CD14-positive monocyte (primary cell): ENCODE measurements around the gene ZNF579. TPM values are rescaled to one million over a fixed set of nuclear protein-coding genes. Genes with fewer than 3 reads are reported as not detected.
A peak's percentile ranks its signal among the peaks of the same experiment; 100 is the strongest.

Experiments used
- DNase-seq, 3 donors: peaks; one replicate each; pipeline ENCODE4 v3.0.0-alpha.2; 2011 to 2022
- H2AFZ ChIP-seq: 2 replicates; pipeline ENCODE4 v1.6.0; 2012; ENCODE audit warnings: mild to moderate bottlenecking, low read depth, low read length, inconsistent platforms; ENCODE audit not compliant: insufficient read depth, poor library complexity, severe bottlenecking
- H3K27ac ChIP-seq, 2 donors: 1 replicate in 1 of 2; 2 replicates in 1 of 2; pipeline ENCODE4 v1.5.1; 2012 to 2013; ENCODE audit warnings: low read length in 2 of 2, control low read depth in 1 of 2, inconsistent platforms in 1 of 2, low read depth in 1 of 2, mild to moderate bottlenecking in 1 of 2
- H3K27me3 ChIP-seq, 2 donors: one replicate each; pipeline versions ENCODE4 v1.6.0 to v1.6.1; 2011 to 2013; ENCODE audit warnings: low read length in 2 of 2; ENCODE audit not compliant: control insufficient read depth in 2 of 2, insufficient read depth in 2 of 2
- H3K36me3 ChIP-seq, 2 donors: replicated peaks in 1 of 2; 1 replicate in 1 of 2; 2 replicates in 1 of 2; pipeline versions ENCODE4 v1.5.1 to v1.6.1; 2012 to 2013; ENCODE audit warnings: low read length in 2 of 2, control low read depth in 1 of 2, inconsistent platforms in 1 of 2, mild to moderate bottlenecking in 1 of 2; ENCODE audit not compliant: insufficient read depth in 2 of 2, control insufficient read depth in 1 of 2
- H3K4me1 ChIP-seq, 2 donors: 1 replicate in 1 of 2; 2 replicates in 1 of 2; pipeline versions ENCODE4 v1.5.1 to v1.6.1; 2012 to 2013; ENCODE audit warnings: low read length in 2 of 2, control low read depth in 1 of 2, inconsistent platforms in 1 of 2, mild to moderate bottlenecking in 1 of 2, moderate library complexity in 1 of 2; ENCODE audit not compliant: insufficient read depth in 2 of 2, control insufficient read depth in 1 of 2
- H3K4me2 ChIP-seq: replicated peaks from 2 replicates; pipeline ENCODE3; 2012; ENCODE audit warnings: low read length, moderate library complexity, mild to moderate bottlenecking; ENCODE audit not compliant: poor library complexity, severe bottlenecking; ENCODE audit errors: extremely low read depth
- H3K4me3 ChIP-seq, 3 experiments: fragments of 200-600 bp in 1 of 3; sonication (generic) in 1 of 3; replicated peaks in 1 of 3; 1 replicate in 2 of 3; 2 replicates in 1 of 3; pipeline ENCODE4 v1.5.1; 2011 to 2013; ENCODE audit warnings: low read length in 3 of 3, mild to moderate bottlenecking in 3 of 3, control low read depth in 2 of 3, low read depth in 2 of 3, inconsistent platforms in 1 of 3, moderate library complexity in 1 of 3
- H3K79me2 ChIP-seq: 2 replicates; pipeline ENCODE4 v1.6.0; 2012; ENCODE audit warnings: mild to moderate bottlenecking, control low read depth, inconsistent platforms, low read length, moderate library complexity; ENCODE audit not compliant: insufficient read depth
- H3K9ac ChIP-seq: 2 replicates; pipeline ENCODE4 v1.6.0; 2017; ENCODE audit warnings: low read length, mild to moderate bottlenecking; ENCODE audit not compliant: insufficient read depth, poor library complexity, severe bottlenecking
- H3K9me3 ChIP-seq, 2 donors: replicated peaks in 1 of 2; 1 replicate in 1 of 2; 2 replicates in 1 of 2; pipeline versions ENCODE4 v1.5.1 to v1.6.1; 2012 to 2013; ENCODE audit warnings: low read length in 2 of 2, control low read depth in 1 of 2; ENCODE audit not compliant: control insufficient read depth in 1 of 2, insufficient read depth in 1 of 2
- H4K20me1 ChIP-seq: 2 replicates; pipeline ENCODE4 v1.6.0; 2012; ENCODE audit warnings: mild to moderate bottlenecking, low read length, control low read depth, moderate library complexity; ENCODE audit not compliant: insufficient read depth
- H3K27ac Mint-ChIP-seq, 7 donors: one replicate each; pipeline ENCODE4 v1.8.0; 2020; ENCODE audit warnings: mild to moderate bottlenecking in 7 of 7, mixed read lengths in 7 of 7, moderate library complexity in 6 of 7, inconsistent platforms in 2 of 7
- H3K27me3 Mint-ChIP-seq, 3 donors: one replicate each; pipeline ENCODE4 v1.8.0; 2021 to 2022; ENCODE audit warnings: low read depth in 3 of 3, mild to moderate bottlenecking in 3 of 3, mixed read lengths in 3 of 3, moderate library complexity in 3 of 3, inconsistent platforms in 1 of 3
- H3K36me3 Mint-ChIP-seq, 2 donors: one replicate each; pipeline ENCODE4 v1.8.0; 2020; ENCODE audit warnings: mixed read lengths in 2 of 2, inconsistent platforms in 1 of 2, mild to moderate bottlenecking in 1 of 2
- H3K4me1 Mint-ChIP-seq: one replicate; pipeline ENCODE4 v1.8.0; 2020; ENCODE audit warnings: mild to moderate bottlenecking, mixed read lengths
- H3K4me3 Mint-ChIP-seq, 2 donors: one replicate each; pipeline ENCODE4 v1.8.0; 2020; ENCODE audit warnings: mild to moderate bottlenecking in 2 of 2, mixed read lengths in 2 of 2, moderate library complexity in 1 of 2
- H3K9me3 Mint-ChIP-seq, 7 donors: one replicate each; pipeline ENCODE4 v1.8.0; 2020 to 2022; ENCODE audit warnings: mixed read lengths in 7 of 7, mild to moderate bottlenecking in 6 of 7, moderate library complexity in 6 of 7, inconsistent platforms in 2 of 7
- CTCF ChIP-seq: fragments of 200-600 bp; IDR thresholded peaks from one replicate; pipeline ENCODE4 v1.8.0; 2022; ENCODE audit warnings: antibody characterized with exemption, mild to moderate bottlenecking
- WGBS: methylation state at CpG from one replicate; pipeline ENCODE4 v1.1.5; 2013; ENCODE audit warnings: missing lambda C conversion rate; ENCODE audit not compliant: insufficient coverage; 5-methylcytosine and 5-hydroxymethylcytosine counted together
- intact Hi-C, 2 donors: fragments of 100-400 bp; cut with micrococcal nuclease; formaldehyde crosslinking; loops; one replicate each; pipeline versions ENCODE4 v1.15.0 to v1.15.1; 2023
- polyA plus RNA-seq, 3 donors: library from polyadenylated mRNA; depleted of rRNA in 1 of 3; unstranded in 2 of 3; stranded (reverse) in 1 of 3; fragments of 300-500 nt in 2 of 3; fragments of >200 nt in 1 of 3; fragmentation: Illumina TruSeq in 2 of 3; gene quantifications; 1 replicate in 2 of 3; 2 replicates in 1 of 3; pipeline ENCODE4 v1.2.3, GENCODE V29; 2012 to 2021

ZNF579 gene
- polyA plus RNA-seq, 3 donors, result 0.05 to 1.8 TPM; not detected in 1

- WGBS, result 84% methylated on average over 5 of the region's 7 CpGs
- no peaks in the 10 kb centered on the region for H3K9me3 ChIP-seq
- peak overlapping the region in 1 of 3 experiments; percentile 85 for H3K4me3 ChIP-seq
- peak overlapping the region; percentile 85 to 94 for H3K4me3 Mint-ChIP-seq
- no peak overlapping the region for H3K9ac ChIP-seq
- peak overlapping the region in 1 of 2 donors; percentile 66 for H3K27ac ChIP-seq
- H3K36me3 Mint-ChIP-seq, result peaks cover 7 to 15% of the 10 kb centered on the region in 2 donors
- peak overlapping the region; percentile 70 for H3K4me2 ChIP-seq
- H3K36me3 ChIP-seq, result no peaks in the 10 kb centered on the region
- peaks cover 53 to 62% of the 10 kb centered on the region in 2 donors for H3K4me1 ChIP-seq
- peak overlapping the region; percentile 91 to 99 (median 98) for H3K27ac Mint-ChIP-seq
- DNase-seq, result no peak
- H3K4me1 Mint-ChIP-seq, result peaks cover 48% of the 10 kb centered on the region
- H2AFZ ChIP-seq, result no peak overlapping the region
- intact Hi-C loops, result loop anchor here in 1 of 2 donors (5.0 kb wide), 1 partner anchor 36 kb away; no protein-coding TSS in a partner anchor
- peaks cover 17% of the 10 kb centered on the region for H3K79me2 ChIP-seq
- H3K9me3 Mint-ChIP-seq, result peaks cover 0 to 4% (median 0%) of the 10 kb centered on the region in 7 donors
- peaks cover 0 to 8% (median 1%) of the 10 kb centered on the region in 3 donors for H3K27me3 Mint-ChIP-seq
- no peak for TF ChIP-seq CTCF
- H4K20me1 ChIP-seq, result no peaks in the 10 kb centered on the region
- no peaks in the 10 kb centered on the region for H3K27me3 ChIP-seq
These were observed 42.9 kb upstream of the ZNF579 start for GRCh38 chr19:55623561-55623960.

GRCh38 chr19:55623130-55623529, 42.5 kb upstream of the ZNF579 start:
- no peaks in the 10 kb centered on the region for H3K9me3 ChIP-seq
- WGBS, result 100% methylated on average over 6 of the region's 7 CpGs
- no peak for TF ChIP-seq CTCF
- peaks cover 58 to 67% of the 10 kb centered on the region in 2 donors for H3K4me1 ChIP-seq
- DNase-seq, result no peak
- Mint-ChIP-seq H3K36me3 (peaks cover 7 to 15% of the 10 kb centered on the region in 2 donors), H3K9me3 (peaks cover 0 to 4% (median 0%) of the 10 kb centered on the region in 7 donors), H3K27ac (peak overlapping the region in 6 of 7 donors; percentile 91 to 99 (median 98)), H3K4me3 (no peak overlapping the region), H3K27me3 (peaks cover 0 to 8% (median 1%) of the 10 kb centered on the region in 3 donors), H3K4me1 (peaks cover 53% of the 10 kb centered on the region)
- H4K20me1 ChIP-seq, result no peaks in the 10 kb centered on the region
- H3K27ac ChIP-seq, result no peak overlapping the region
- H2AFZ ChIP-seq, result no peak overlapping the region
- peak overlapping the region in 1 of 3 experiments; percentile 85 for H3K4me3 ChIP-seq
- intact Hi-C loops, result loop anchor here in 1 of 2 donors (5.0 kb wide), 1 partner anchor 36 kb away; no protein-coding TSS in a partner anchor
- no peaks in the 10 kb centered on the region for H3K27me3 ChIP-seq
- H3K36me3 ChIP-seq, result no peaks in the 10 kb centered on the region
- peak overlapping the region; percentile 70 for H3K4me2 ChIP-seq
- peaks cover 17% of the 10 kb centered on the region for H3K79me2 ChIP-seq
- no peak overlapping the region for H3K9ac ChIP-seq
